ENCODE measurements around the gene NINJ2.

Gene NINJ2

GRCh38 chr12:613996-614395 is 49.2 kb downstream of the NINJ2 start:
- DNase-seq (ENCODE audit: low spot score), result no peak

GRCh38 chr12:612886-613285 is 50.4 kb downstream of the NINJ2 start:
- no peak for DNase-seq (ENCODE audit: low spot score)

- no peak for DNase-seq (ENCODE audit: low spot score)
Observed at GRCh38 chr12:612293-612692, 51.0 kb downstream of the NINJ2 start.

- DNase-seq (ENCODE audit: low spot score), result no peak
Observed at GRCh38 chr12:611721-612120, 51.5 kb downstream of the NINJ2 start.

- no peak for DNase-seq (ENCODE audit: low spot score)
Observed at GRCh38 chr12:608921-609320, 54.3 kb downstream of the NINJ2 start.

GRCh38 chr12:608413-608812 is 54.8 kb downstream of the NINJ2 start:
- DNase-seq (ENCODE audit: low spot score), result no peak

- no peak for DNase-seq (ENCODE audit: low spot score)
Observed at GRCh38 chr12:607541-608001, 55.7 kb downstream of the NINJ2 start.

GRCh38 chr12:604956-605355 is 58.3 kb downstream of the NINJ2 start:
- no peak for DNase-seq (ENCODE audit: low spot score)

- DNase-seq (ENCODE audit: low spot score), result no peak
Observed at GRCh38 chr12:602700-603068, 60.6 kb downstream of the NINJ2 start.

GRCh38 chr12:601976-602699 is 61.1 kb downstream of the NINJ2 start:
- no peak for DNase-seq (ENCODE audit: low spot score)

GRCh38 chr12:599756-600155 is 63.5 kb downstream of the NINJ2 start:
- DNase-seq (ENCODE audit: low spot score), result no peak

GRCh38 chr12:597926-598568 is 65.2 kb downstream of the NINJ2 start:
- DNase-seq (ENCODE audit: low spot score), result no peak

GRCh38 chr12:593396-594270 is 69.6 kb downstream of the NINJ2 start:
- no peak for DNase-seq (ENCODE audit: low spot score)

GRCh38 chr12:592024-592505 is 71.2 kb downstream of the NINJ2 start:
- no peak for DNase-seq (ENCODE audit: low spot score)

GRCh38 chr12:591167-592023 is 71.8 kb downstream of the NINJ2 start:
- DNase-seq (ENCODE audit: low spot score), result no peak

- DNase-seq (ENCODE audit: low spot score), result no peak
Observed at GRCh38 chr12:590206-590750, 73.0 kb downstream of the NINJ2 start.

- DNase-seq (ENCODE audit: low spot score), result no peak
Observed at GRCh38 chr12:588646-589045, 74.6 kb downstream of the NINJ2 start.

- DNase-seq (ENCODE audit: low spot score), result no peak
Observed at GRCh38 chr12:588024-588322, 75.3 kb downstream of the NINJ2 start.

GRCh38 chr12:587132-588023 is 75.9 kb downstream of the NINJ2 start:
- no peak for DNase-seq (ENCODE audit: low spot score)

- DNase-seq (ENCODE audit: low spot score), result no peak
Observed at GRCh38 chr12:586318-587071, 76.8 kb downstream of the NINJ2 start.

All from AG08396 (cell line).